ENCODE data around the gene FGFR2. TPM values are rescaled to one million over a fixed set of nuclear protein-coding genes. Genes with fewer than 3 reads are reported as not detected.

The FGFR2 gene
- polyA plus RNA-seq, 3 donors: 86.5 to 134 (median 104) TPM

DNA sequence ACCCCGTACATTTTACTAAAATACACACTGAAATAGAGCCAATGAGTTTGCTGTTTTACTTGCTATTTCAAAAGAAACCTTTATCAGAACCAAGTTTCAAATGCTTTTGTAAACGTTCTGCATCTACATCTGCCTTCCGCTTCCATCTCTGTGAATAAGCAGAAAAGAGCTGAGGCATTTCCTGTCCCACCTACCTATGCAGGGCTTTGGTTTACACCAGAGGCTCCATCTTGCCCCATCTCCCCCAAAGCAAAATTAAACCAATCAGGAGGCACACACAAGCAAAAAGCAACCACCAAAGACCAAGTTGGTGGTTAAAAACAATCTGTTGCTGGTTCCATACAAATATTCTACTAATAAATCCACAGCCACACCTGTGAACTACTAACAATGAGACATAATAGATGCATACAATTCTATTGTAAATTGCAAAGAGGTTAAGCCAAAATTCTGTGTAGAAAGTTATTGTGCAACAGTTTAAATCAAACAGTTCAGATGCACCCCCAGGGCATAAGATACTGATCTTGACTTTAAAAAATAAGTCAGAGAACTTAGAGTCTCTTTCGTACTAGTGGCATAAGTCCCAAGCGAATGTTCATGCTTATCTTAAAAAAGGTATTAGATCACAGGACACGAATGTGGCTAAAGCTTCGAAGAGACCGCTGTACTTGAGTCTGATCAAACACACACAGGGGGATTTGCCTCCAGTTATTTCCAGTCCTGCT, 83.9 kb downstream of the FGFR2 start:
- no peak for DNase-seq (ENCODE audit: extremely low read depth in 1 of 11, low read depth in 9 of 11, low spot score in 4 of 11)

DNA sequence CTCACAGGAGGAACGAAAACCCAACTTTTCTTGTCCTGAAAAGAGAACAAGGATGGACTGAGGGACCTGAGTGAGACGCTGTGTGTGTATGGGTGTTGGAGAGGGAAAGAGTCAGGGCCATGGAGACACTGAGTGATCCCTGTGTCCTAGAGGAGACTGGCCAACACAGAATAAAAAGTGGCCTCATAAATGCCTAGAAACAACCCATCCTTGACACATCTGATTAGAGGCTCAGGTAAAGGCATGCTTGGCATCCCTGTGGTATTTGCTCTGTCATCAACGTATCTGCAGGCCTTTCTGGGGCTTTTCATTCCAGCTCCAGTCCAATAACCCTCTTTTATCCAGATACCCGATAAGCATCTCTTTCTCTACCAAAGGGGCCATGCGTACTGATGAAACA, 86.3 kb downstream of the FGFR2 start:
- DNase-seq (ENCODE audit: extremely low read depth in 1 of 11, low read depth in 9 of 11, low spot score in 4 of 11): no peak

DNA sequence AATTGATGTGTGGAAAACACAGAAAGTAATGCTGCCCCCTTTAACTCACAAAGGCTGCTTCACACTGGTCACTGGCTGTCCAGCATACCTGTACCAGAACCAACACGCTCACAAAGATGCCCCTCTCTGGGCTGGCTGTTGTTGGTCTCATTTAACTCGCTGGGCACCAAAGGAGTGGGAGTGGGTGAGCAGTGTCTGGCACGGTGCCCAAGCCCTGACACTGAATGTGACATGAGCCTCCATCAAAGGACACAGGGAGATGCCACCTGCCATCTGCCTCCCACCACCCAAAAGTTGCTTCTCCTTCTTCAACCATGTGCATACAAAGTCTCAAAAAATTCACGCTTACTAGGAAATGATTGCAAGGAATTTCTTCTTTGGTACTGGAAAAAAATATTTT, 86.8 kb downstream of the FGFR2 start:
- DNase-seq (ENCODE audit: extremely low read depth in 1 of 11, low read depth in 9 of 11, low spot score in 4 of 11): no peak

DNA sequence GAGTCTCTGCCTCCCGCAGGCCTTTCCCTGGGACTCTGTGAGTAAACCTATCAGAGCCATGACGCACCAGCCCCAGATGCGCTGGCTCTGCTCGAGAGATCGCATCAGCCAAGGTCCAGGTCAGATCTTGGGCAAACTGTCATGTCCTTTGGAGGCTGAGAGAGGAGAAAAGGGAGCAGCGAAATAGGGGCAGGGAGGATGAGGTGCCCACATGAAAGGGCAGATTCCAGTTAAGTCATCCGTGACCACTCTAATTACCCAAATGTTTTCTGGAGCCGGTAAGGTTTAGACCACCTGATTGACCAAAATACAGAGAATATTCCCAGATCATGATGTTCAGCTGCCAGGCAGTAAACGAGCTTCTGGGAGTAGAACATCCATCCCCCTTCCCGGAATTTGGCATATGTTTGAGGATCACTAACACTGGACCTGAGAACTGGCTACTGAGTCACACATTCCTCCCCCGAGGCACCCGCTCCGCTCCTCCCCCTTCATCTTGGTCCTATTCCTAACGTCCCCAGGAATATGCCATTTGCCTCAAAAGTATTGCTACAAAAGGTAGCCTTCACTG, 88.0 kb downstream of the FGFR2 start:
- peak in 2 of 11 donors; percentile 54 to 59 for DNase-seq (ENCODE audit: extremely low read depth in 1 of 11, low read depth in 9 of 11, low spot score in 4 of 11)

DNA sequence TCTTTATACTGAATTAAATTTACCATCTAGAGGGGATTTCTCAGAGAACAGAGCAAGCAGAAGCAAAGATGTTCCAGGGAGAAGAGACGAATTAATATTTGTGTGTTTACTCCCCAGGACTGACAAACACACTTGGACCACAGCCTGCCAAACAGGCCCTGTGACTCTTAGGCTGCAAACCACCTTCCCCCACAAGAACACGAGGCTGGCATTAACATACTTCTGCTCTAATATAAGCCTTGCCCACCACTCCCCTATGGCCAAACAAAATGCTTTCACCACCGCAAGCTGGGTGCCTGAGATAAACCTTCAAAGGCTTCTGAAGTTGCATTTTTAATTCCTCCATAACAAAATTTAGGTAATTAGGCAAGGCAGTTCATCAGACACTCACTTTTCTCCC, 88.4 kb downstream of the FGFR2 start:
- DNase-seq (ENCODE audit: extremely low read depth in 1 of 11, low read depth in 9 of 11, low spot score in 4 of 11): no peak

DNA sequence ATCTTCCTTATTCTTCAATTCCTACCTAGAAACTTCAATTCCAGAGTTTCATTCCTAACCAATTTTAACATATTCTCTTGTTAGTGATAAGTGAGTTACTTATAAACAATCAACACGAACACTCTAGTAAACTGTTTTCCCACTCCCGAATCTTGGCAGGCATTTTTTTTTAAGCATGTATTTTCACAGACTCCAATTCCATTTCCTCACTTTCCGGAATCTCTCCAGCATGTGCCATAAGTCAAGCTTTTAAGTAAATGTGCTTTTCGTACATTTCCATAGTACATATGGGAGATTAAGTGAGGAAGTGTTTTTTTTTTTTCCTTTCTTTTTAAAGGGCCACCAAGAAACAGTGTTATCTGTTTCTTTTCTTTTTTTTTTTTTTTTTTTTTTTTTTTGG, 89.1 kb downstream of the FGFR2 start:
- DNase-seq (ENCODE audit: extremely low read depth in 1 of 11, low read depth in 9 of 11, low spot score in 4 of 11): no peak

DNA sequence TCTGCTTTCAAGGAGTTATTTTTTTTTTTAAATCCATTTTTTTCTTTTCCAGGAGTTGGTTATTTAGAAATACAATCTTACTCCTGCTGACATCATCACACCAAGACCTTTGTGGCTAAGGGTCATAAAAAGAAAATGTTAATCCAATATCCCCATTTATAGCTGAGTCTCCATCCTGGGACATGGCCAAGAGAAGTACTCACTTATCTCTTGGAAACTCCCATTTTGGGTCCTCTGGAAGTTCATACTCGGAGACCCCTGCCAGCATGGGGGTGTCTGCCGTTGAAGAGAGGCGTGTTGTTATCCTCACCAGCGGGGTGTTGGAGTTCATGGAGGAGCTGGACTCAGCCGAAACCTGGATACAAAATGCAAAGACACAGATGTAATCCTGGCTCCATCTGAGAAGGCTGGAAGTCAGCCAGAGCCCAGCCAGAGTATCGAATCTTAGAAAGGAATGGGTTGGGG, 94.6 kb downstream of the FGFR2 start:
- DNase-seq (ENCODE audit: extremely low read depth in 1 of 11, low read depth in 9 of 11, low spot score in 4 of 11): no peak

DNA sequence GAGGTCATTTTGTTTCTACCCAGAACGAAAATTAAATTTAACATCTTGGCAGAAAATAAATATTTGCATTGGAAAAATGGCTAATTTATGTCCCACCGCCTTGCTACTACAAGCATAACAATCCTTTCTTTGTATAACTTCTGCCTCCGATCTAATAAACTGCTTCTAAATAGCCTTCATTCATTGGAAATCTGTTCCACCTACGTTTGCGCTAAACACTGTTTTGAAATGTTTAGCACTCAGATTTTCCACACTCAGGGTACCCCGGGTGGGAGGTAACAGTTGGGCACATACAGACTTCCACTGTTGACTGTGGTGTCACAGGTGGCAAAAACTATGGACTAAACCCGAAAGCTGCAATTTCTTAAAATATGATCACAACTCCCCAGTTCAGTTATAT, 96.4 kb downstream of the FGFR2 start:
- no peak for DNase-seq (ENCODE audit: extremely low read depth in 1 of 11, low read depth in 9 of 11, low spot score in 4 of 11)

DNA sequence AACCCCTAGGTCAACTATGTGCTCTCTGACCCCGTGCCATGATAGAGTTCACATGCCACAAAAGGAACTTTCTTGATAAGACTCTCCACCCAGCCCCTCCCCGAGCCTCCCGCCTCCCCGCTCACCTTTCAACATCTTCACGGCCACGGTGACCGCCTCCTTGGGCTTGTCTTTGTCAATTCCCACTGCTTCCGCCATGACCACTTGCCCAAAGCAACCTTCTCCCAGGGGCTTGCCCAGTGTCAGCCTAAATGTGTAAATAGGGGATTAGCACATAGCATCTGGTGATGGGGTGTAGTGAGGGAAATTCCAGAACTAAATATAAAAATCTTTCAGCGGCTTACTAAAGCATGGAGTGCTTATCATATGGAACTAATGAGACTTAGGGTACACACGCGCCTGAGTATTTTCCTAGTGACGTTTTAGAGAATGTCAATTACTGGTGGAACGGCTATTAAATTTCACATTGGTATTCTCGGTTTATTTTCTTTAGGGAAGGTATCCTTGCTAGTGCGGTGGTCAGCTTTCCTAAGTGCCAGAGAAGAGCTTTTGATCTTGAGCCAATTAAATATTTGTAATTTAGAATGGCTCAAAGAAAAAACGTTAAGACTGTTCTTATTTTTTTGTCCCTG, 97.4 kb downstream of the FGFR2 start:
- DNase-seq (ENCODE audit: extremely low read depth in 1 of 11, low read depth in 9 of 11, low spot score in 4 of 11): peak in 2 of 11 donors; percentile 61 to 65

DNA sequence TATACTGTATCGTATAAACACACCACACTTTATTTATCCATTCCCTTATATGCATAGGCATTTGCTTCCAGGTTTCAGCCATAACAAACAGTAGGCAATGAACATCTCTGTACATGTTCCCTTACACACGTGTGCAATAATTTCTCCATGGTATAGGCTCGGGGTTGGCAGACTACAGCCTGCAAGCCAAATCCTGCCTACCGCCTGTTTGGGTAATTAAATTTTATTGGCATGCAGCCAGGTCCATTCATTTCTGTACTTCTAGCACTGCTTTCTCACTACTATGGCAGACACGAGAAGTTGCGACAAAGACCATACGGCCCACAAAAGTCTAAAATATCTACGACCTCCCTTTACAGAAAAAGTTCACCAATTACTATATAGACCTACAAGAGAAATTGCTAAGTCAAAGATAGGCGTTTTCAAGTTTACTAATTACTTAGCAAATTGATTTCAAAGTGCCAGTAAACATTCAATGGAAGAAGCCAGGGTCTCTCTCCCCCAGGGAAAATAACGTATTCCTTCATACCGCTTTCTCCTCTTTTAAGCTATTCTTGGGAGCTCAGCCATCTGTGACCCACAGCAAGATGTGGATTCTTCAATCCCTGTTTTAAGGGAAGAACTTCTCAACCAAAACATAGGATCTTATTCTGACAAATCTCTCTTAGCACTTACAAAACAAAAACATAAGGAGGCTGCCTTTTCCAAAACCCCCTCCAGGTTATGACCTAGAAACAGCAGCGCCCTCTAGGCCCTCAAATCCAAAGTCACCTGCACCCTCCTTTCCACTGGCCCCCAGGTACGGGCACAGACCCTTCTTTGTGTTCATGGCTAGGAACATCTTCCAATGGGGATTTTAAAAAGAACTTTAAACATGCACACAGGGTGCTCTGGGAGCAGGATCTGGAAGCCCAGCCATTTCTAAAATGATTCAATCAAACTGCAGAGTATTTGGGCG, 100.5 kb downstream of the FGFR2 start:
- DNase-seq (ENCODE audit: extremely low read depth in 1 of 11, low read depth in 9 of 11, low spot score in 4 of 11): peak in 1 of 11 donors; percentile 26

DNA sequence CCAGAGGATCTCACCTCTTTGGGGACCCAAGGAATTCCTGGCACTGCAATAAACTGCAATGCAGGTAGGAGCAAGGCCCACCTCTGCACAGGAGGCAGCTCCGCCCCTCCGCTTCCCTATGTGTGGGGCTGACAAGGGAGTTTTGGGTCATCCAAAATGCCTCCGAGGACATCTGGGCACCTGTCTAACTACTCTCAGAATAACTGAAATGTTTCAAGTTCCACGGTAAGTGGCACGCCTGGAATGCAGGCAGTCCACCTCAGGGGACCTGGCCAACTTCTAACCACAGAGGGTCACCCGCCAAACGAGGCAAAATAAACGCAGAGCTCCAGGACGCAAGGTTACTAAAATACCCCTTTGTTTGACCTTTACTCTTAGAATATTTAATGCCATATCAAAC, 102.5 kb downstream of the FGFR2 start:
- DNase-seq (ENCODE audit: extremely low read depth in 1 of 11, low read depth in 9 of 11, low spot score in 4 of 11): no peak

DNA sequence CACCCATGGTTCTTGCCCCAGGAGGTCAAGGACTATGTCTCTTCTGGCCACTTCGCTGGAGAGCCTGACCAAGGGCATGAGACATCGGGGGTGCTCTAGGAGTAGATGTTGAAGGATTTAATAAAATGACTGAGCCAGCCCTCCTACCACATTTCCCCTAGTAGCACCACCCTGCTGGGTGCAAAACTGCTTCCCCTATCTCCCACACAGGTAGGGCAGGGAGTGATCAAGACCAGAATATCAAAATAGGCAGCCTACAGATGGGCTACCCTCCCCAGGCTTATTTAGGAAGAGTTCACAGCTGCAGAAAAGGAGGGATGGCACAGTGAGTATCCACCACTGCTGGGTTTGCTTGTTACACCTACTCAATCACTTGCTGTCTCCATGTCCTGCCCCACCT, 103.9 kb downstream of the FGFR2 start:
- DNase-seq (ENCODE audit: extremely low read depth in 1 of 11, low read depth in 9 of 11, low spot score in 4 of 11): no peak

DNA sequence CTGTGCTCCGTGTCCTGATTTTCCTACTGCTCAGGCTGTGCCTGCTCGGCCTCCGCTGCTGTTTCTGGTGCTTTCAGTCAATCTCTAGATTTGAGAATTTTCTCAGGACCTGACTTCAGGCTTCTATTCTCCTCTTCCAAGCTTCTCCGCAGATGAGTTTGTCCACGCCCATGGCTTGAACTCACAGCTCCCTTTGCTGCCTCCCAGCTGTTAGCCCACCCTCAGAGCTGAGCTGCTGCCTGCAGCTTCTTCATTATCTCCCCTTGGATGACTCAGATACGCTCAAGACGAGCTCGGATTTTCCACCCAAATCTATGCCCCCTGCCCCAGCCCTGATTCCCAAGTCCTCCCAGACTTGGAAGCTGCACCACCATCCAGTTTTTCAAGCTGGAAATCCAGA, 104.7 kb downstream of the FGFR2 start:
- no peak for DNase-seq (ENCODE audit: extremely low read depth in 1 of 11, low read depth in 9 of 11, low spot score in 4 of 11)

DNA sequence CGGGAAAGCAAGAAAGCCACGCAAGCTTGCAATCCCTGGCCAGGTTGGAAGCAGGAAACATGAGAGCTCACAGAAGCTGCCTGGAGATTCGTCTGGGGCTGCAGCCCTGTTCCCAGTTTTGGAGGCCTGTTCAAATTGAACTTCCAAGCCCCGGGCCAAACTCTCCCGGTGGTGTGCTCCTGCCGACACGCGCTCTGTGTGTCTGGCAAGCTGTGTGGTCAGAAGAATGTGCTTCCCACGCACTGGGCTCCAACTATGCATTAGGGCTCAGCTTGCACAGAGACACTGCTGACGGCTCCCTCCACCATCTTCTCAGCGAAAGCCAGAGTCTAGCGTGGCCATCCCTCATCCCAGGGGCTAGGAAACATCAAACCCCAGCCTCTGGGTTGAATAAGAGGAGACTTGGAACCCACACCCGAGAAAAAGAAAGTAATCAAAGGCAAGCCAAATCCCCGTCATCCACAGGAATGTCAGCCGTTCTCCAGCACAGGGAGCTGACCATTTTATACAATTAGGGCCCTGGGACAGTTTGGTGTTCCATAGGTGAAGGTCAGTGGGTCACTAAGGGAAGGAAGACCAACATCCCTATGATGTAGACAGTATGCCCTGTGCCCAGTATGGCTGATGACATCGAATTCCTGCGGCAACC, 107.2 kb downstream of the FGFR2 start:
- no peak for DNase-seq (ENCODE audit: extremely low read depth in 1 of 11, low read depth in 9 of 11, low spot score in 4 of 11)

DNA sequence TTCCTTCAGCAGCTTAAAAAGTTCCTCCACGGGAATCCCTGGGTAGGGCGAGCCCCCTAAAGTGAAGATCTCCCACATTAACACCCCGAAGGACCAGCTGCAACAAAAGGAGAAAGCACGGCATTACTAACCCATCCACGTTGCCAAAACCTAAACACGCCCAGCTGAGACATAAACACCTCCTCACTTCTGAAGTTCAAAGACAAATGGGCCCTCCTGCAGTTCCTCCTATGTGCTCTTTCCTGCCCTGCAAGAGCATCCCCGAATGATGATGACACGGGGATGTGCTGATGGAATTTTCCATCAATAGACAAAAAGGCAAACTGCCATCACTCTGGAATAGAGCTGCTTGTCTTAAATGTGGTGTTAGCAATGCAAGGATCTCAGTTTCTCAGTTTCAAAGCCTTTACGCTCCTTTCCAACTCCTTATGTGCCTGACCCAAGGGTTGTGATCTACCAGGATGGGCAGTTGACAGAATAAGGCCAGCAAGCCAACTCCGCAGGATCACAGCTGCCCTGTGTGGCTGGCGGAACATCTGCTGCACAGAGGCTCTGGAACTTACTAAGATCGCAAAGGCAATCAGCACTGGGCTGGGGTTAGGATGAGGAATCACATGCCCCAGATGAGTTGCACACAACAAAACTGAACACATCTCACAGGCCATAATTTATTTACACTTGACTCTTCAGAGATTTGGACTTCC, 112.7 kb downstream of the FGFR2 start:
- DNase-seq (ENCODE audit: extremely low read depth in 1 of 11, low read depth in 9 of 11, low spot score in 4 of 11): no peak

DNA sequence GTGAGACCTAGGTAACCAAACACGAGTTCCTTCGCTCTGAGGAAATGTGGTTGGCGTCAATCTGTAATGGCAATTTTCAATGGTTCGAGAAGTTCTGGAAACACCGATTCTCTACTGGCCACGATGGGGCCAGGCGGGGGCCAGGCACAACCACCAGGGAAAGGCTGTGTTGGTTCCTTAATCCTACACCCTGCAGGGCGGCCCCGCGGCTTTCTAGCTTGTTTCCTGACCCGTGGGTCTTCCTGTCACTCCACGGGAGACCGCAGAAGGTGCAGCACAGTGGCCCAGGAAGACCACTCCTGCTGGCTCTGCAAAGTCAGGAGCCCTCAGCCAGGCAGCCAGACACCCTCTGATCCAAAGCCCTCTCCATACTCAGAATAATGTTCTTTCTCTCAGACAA, 113.4 kb downstream of the FGFR2 start:
- no peak for DNase-seq (ENCODE audit: extremely low read depth in 1 of 11, low read depth in 9 of 11, low spot score in 4 of 11)

DNA sequence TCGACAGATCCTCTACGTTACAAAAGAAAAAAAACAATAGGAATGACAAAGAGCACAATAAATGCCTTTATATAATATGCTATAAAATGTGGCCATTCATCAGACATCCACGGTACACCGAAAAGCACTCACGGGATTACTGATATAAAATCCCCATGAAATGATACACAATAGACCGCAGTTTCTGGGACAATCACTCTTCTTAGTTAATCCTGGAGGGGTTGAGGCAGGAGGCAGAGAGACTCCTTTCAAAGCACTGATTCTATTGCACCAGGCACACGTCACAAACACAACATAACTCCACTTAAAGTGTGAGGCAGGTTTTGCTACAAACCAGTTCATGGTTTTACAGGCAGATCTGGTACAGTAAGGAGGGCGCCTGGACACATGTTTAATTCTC, 113.8 kb downstream of the FGFR2 start:
- no peak for DNase-seq (ENCODE audit: extremely low read depth in 1 of 11, low read depth in 9 of 11, low spot score in 4 of 11)

DNA sequence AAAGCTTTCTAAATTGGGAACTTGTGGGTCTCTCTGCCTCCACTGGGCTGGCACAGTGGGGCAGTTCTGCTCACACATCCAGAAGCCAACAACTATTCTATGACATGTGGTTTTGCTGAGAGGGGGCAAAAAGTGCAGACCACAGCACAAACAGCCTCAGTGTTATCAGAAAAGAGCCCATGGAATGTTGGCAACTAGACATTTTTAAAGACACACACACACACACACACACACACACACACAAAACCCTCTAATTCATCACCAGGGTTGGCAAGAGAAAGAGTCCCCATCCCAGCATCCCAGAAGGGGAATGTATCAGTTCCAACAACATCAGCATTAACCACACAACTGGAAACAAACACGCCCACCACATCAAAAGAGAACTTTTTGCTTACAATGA, 117.1 kb downstream of the FGFR2 start:
- no peak for DNase-seq (ENCODE audit: extremely low read depth in 1 of 11, low read depth in 9 of 11, low spot score in 4 of 11)
